DND-41 (cell line): ENCODE results near the gene LLGL1.

ENCODE experiments used
- ATAC-seq: fragments of 200-7000 bp; cut with Tn5 transposase; 3 replicates; pipeline ENCODE4 v1.9.1; 2021; ENCODE audit warnings: low read depth; ENCODE audit not compliant: insufficient read depth
- DNase-seq: peaks from one replicate; pipeline ENCODE4 v3.0.0-alpha.2; 2020
- H2AFZ ChIP-seq: 2 replicates; pipeline ENCODE4 v1.6.0; 2012; ENCODE audit warnings: low read depth, low read length
- H3K27ac ChIP-seq: 2 replicates; pipeline ENCODE4 v1.5.1; 2012; ENCODE audit warnings: low read length, inconsistent platforms
- H3K27me3 ChIP-seq: fragments of 200-600 bp; sonication (generic); 2 replicates; pipeline ENCODE4 v1.6.0; 2012; ENCODE audit warnings: low read length, mild to moderate bottlenecking, inconsistent platforms; ENCODE audit not compliant: insufficient read depth, poor library complexity
- H3K36me3 ChIP-seq: 2 replicates; pipeline ENCODE4 v1.5.1; 2012; ENCODE audit warnings: low read length, inconsistent platforms; ENCODE audit not compliant: insufficient read depth
- H3K4me1 ChIP-seq: 2 replicates; pipeline ENCODE4 v1.5.1; 2012; ENCODE audit warnings: mild to moderate bottlenecking, low read length; ENCODE audit not compliant: insufficient read depth
- H3K4me2 ChIP-seq: 2 replicates; pipeline ENCODE4 v1.6.0; 2012; ENCODE audit warnings: mild to moderate bottlenecking, moderate library complexity, low read length, inconsistent platforms; ENCODE audit not compliant: insufficient read depth
- H3K4me3 ChIP-seq, 2 experiments: fragments of 200-600 bp in 1 of 2; shearing (Covaris generic) in 1 of 2; 2 replicates each; pipeline ENCODE4 v1.5.1; 2012 to 2016; ENCODE audit warnings: inconsistent platforms in 2 of 2, low read length in 2 of 2, mild to moderate bottlenecking in 2 of 2, low read depth in 1 of 2, moderate library complexity in 1 of 2
- H3K79me2 ChIP-seq: 2 replicates; pipeline ENCODE4 v1.6.0; 2012; ENCODE audit warnings: low read length, inconsistent platforms; ENCODE audit not compliant: insufficient read depth
- H3K9ac ChIP-seq: 2 replicates; pipeline ENCODE4 v1.6.0; 2012; ENCODE audit warnings: low read depth, mild to moderate bottlenecking, inconsistent platforms, low read length, moderate library complexity
- H3K9me3 ChIP-seq: 2 replicates; pipeline ENCODE4 v1.5.1; 2012; ENCODE audit warnings: low read length, moderate library complexity, mild to moderate bottlenecking, inconsistent platforms; ENCODE audit not compliant: insufficient read depth, severe bottlenecking
- H4K20me1 ChIP-seq: 2 replicates; pipeline ENCODE4 v1.6.0; 2012; ENCODE audit warnings: low read length; ENCODE audit not compliant: insufficient read depth
- EZH2 ChIP-seq: IDR thresholded peaks from 3 replicates; pipeline ENCODE4 v1.6.1; 2012; ENCODE audit warnings: borderline replicate concordance, low read depth, mild to moderate bottlenecking, moderate library complexity, low read length, inconsistent platforms; ENCODE audit not compliant: severe bottlenecking
- TF ChIP-seq, protein P1 (sequence below): IDR thresholded peaks from 2 replicates; pipeline ENCODE4 v1.5.1; 2012; ENCODE audit warnings: borderline replicate concordance, low read length, moderate library complexity, mild to moderate bottlenecking; ENCODE audit not compliant: poor library complexity, severe bottlenecking; ENCODE audit errors: extremely low read depth

The LLGL1 gene

DNA sequence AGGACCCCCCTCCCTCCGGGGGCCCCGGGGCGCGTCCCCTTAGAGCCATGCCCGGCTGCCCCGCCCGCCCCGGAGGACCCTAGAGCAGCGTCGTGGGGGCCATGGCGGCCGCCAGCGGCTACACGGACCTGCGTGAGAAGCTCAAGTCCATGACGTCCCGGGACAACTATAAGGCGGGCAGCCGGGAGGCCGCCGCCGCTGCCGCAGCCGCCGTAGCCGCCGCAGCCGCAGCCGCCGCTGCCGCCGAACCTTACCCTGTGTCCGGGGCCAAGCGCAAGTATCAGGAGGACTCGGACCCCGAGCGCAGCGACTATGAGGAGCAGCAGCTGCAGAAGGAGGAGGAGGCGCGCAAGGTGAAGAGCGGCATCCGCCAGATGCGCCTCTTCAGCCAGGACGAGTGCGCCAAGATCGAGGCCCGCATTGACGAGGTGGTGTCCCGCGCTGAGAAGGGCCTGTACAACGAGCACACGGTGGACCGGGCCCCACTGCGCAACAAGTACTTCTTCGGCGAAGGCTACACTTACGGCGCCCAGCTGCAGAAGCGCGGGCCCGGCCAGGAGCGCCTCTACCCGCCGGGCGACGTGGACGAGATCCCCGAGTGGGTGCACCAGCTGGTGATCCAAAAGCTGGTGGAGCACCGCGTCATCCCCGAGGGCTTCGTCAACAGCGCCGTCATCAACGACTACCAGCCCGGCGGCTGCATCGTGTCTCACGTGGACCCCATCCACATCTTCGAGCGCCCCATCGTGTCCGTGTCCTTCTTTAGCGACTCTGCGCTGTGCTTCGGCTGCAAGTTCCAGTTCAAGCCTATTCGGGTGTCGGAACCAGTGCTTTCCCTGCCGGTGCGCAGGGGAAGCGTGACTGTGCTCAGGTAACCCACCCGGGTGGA is 41.0 kb upstream of the LLGL1 start:
- TF ChIP-seq EZH2 = no peak
- TF ChIP-seq, protein P1, sequence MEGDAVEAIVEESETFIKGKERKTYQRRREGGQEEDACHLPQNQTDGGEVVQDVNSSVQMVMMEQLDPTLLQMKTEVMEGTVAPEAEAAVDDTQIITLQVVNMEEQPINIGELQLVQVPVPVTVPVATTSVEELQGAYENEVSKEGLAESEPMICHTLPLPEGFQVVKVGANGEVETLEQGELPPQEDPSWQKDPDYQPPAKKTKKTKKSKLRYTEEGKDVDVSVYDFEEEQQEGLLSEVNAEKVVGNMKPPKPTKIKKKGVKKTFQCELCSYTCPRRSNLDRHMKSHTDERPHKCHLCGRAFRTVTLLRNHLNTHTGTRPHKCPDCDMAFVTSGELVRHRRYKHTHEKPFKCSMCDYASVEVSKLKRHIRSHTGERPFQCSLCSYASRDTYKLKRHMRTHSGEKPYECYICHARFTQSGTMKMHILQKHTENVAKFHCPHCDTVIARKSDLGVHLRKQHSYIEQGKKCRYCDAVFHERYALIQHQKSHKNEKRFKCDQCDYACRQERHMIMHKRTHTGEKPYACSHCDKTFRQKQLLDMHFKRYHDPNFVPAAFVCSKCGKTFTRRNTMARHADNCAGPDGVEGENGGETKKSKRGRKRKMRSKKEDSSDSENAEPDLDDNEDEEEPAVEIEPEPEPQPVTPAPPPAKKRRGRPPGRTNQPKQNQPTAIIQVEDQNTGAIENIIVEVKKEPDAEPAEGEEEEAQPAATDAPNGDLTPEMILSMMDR = no peak
- peak overlapping the region; percentile 42 to 94 for H3K4me3 ChIP-seq
- H2AFZ ChIP-seq = peak overlapping the region; percentile 72; the same call in 1 of the 2 replicates
- H3K79me2 ChIP-seq = peaks cover 60% of the 10 kb centered on the region
- H3K4me2 ChIP-seq = peak overlapping the region; percentile 97
- peak overlapping the region; percentile 81 for H3K9ac ChIP-seq
- H3K27me3 ChIP-seq = no peaks in the 10 kb centered on the region
- DNase-seq = peak; percentile 59
- H4K20me1 ChIP-seq = peaks cover 51% of the 10 kb centered on the region
- peaks cover 48% of the 10 kb centered on the region for H3K36me3 ChIP-seq
- 0 out of 3 replicates have a peak, but pooled peaks have one; percentile 1 for ATAC-seq
- no peaks in the 10 kb centered on the region for H3K9me3 ChIP-seq
- H3K4me1 ChIP-seq = peaks cover 64% of the 10 kb centered on the region
- H3K27ac ChIP-seq = peak overlapping the region; percentile 95

DNA sequence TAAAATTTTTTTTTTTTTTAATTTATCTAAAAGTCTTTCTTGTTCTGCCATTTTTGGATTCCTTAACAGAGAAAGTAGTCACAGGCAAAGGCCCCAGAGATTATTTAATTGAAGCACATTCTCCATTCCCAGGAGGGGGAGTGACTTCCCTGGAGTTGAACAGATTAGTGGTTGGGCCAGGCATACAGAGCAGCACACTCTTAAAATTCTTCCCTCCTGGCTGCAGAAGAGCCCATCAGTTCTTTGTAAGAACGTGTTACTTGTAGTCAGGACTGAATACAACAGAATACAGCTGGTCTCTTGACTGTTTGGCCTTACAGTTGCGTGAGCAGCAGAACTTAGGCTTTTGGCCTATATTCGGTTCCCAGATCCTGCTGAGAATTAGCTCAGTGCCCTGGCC is 40.0 kb upstream of the LLGL1 start:
- peak overlapping the region; percentile 97 for H3K4me2 ChIP-seq
- H3K27ac ChIP-seq = peak overlapping the region; percentile 64
- peak overlapping the region; percentile 81 for H3K9ac ChIP-seq
- peaks cover 71% of the 10 kb centered on the region for H3K4me1 ChIP-seq
- H4K20me1 ChIP-seq = peaks cover 59% of the 10 kb centered on the region
- no peak overlapping the region for H2AFZ ChIP-seq
- ATAC-seq = no peak
- no peaks in the 10 kb centered on the region for H3K9me3 ChIP-seq
- TF ChIP-seq, protein P1 = no peak
- no peak for TF ChIP-seq EZH2
- peaks cover 70% of the 10 kb centered on the region for H3K79me2 ChIP-seq
- DNase-seq = no peak
- peak overlapping the region; percentile 42 to 94 for H3K4me3 ChIP-seq
- no peaks in the 10 kb centered on the region for H3K27me3 ChIP-seq
- peaks cover 58% of the 10 kb centered on the region for H3K36me3 ChIP-seq

DNA sequence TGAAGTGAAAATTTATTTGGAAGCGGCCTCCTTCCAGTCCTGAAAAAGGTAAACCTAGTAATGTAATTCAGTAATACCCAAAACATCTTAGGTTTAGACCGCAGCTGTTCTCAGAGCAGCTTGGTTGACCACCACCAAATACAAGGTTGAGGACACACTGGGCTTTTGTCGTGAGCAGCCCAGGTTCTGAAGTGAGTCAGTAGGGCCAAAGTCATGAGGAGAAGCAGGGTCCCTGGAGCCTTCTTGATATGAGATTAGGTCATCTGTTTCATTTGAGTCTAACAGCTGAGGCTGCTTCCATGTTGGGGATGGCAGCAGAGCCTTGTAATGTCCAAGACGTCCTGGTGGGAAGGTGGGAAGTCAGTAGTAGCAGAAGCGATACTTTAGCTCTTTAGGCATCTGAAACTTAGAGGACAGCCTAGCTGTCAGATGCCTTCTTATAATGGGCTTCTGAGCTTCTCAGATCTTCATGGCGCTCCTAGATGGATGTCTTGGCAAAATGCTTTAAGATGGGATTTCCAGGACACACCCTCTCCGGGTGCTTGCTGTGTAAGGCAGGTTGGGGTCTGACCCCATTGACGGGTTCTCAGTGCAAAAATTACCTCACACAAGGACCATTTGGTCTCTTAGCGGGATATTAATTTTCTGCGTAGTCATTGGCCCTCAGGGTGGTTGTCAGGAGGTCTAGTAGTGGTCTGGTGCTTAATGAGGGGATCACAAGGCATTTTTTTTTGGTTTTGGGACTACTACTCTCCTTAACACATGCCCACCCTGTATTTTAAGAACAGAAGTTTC is 39.4 kb upstream of the LLGL1 start:
- H3K27ac ChIP-seq = peak overlapping the region; percentile 64
- no peak for DNase-seq
- TF ChIP-seq, protein P1 = no peak
- no peak for TF ChIP-seq EZH2

More for the DNA sequence above, 39.4 kb upstream of the LLGL1 start:
- Histone ChIP-seq H3K4me1 (peaks cover 77% of the 10 kb centered on the region), H3K9me3 (no peaks in the 10 kb centered on the region), H4K20me1 (peaks cover 65% of the 10 kb centered on the region), H3K27me3 (no peaks in the 10 kb centered on the region), H2AFZ (no peak overlapping the region), H3K36me3 (peaks cover 64% of the 10 kb centered on the region), H3K4me2 (peak overlapping the region; percentile 97), H3K9ac (peak overlapping the region; percentile 81), H3K4me3 (peak overlapping the region; percentile 42 to 94), H3K79me2 (peaks cover 76% of the 10 kb centered on the region)
- ATAC-seq = no peak
